H1 (cell line): ENCODE results near the gene MPHOSPH9. TPM values are rescaled to one million over a fixed set of nuclear protein-coding genes. Genes with fewer than 3 reads are reported as not detected.
A peak's percentile ranks its signal among the peaks of the same experiment; 100 is the strongest.

Source experiments
- CTCF ChIA-PET: fragments of 300-600 bp; sonication (Branson Sonifier 250); formaldehyde crosslinking; loops from one replicate; lab custom pipeline; 2021; ENCODE audit not compliant: partially characterized antibody; lab: Charles Lee
- POLR2A ChIA-PET: fragments of 300-600 bp; sonication (Branson Sonifier 250); formaldehyde crosslinking; loops from one replicate; lab custom pipeline; 2021; ENCODE audit warnings: inconsistent platforms; ENCODE audit not compliant: partially characterized antibody; lab: Charles Lee
- DNase-seq, 2 experiments: peaks; one replicate each; pipeline versions ENCODE4 v3.0.0 to v3.0.0-alpha.2; 2010 to 2022; ENCODE audit warnings: low spot score in 2 of 2, low read depth in 1 of 2, mixed read lengths in 1 of 2
- FAIRE-seq: peaks from 2 replicates; lab custom pipeline; 2011; peaks lifted over from hg19 to GRCh38; lab: Jason Lieb, UNC
- H2AFZ ChIP-seq: 2 replicates; pipeline ENCODE4 v1.8.1; 2012; ENCODE audit warnings: low read length, inconsistent platforms
- H2AK5ac ChIP-seq: 2 replicates; pipeline ENCODE4 v1.6.1; 2013; ENCODE audit warnings: low read depth, low read length
- H2BK120ac ChIP-seq: replicated peaks from 2 replicates; pipeline ENCODE3; 2013; ENCODE audit warnings: low read depth, low read length, inconsistent platforms
- H2BK12ac ChIP-seq: 2 replicates; pipeline ENCODE4 v1.6.1; 2013; ENCODE audit warnings: low read depth, low read length
- H2BK15ac ChIP-seq: 2 replicates; pipeline ENCODE4 v1.6.1; 2013; ENCODE audit warnings: low read length
- H2BK20ac ChIP-seq: 2 replicates; pipeline ENCODE4 v1.6.1; 2013; ENCODE audit warnings: low read length
- H2BK5ac ChIP-seq: 2 replicates; pipeline ENCODE4 v1.6.1; 2013; ENCODE audit warnings: low read depth, low read length
- H3K14ac ChIP-seq: 2 replicates; pipeline ENCODE4 v1.6.1; 2013; ENCODE audit warnings: inconsistent platforms; ENCODE audit not compliant: insufficient read length
- H3K18ac ChIP-seq: 2 replicates; pipeline ENCODE4 v1.6.1; 2013; ENCODE audit warnings: low read length; ENCODE audit errors: extremely low read depth
- H3K23ac ChIP-seq: 2 replicates; pipeline ENCODE4 v1.6.1; 2013; ENCODE audit warnings: inconsistent platforms; ENCODE audit not compliant: insufficient read length
- H3K23me2 ChIP-seq: 2 replicates; pipeline ENCODE4 v1.6.1; 2013; ENCODE audit warnings: low read depth, low read length
- H3K27ac ChIP-seq: 2 replicates; pipeline ENCODE4 v1.6.1; 2011; ENCODE audit warnings: low read depth, low read length, inconsistent platforms
- H3K27me3 ChIP-seq, 4 experiments: replicated peaks in 1 of 4; 1 replicate in 1 of 4; 2 replicates in 3 of 4; pipeline versions ENCODE4 v1.6.1 to v1.8.1; 2011 to 2013; ENCODE audit warnings: low read length in 3 of 4, mild to moderate bottlenecking in 3 of 4, inconsistent platforms in 2 of 4, mixed read lengths in 2 of 4, moderate library complexity in 1 of 4; ENCODE audit not compliant: control insufficient read depth in 3 of 4, insufficient read depth in 3 of 4; ENCODE audit errors: extremely low read depth in 1 of 4
- H3K36me3 ChIP-seq, 4 experiments: 2 replicates each; pipeline versions ENCODE4 v1.6.1 to v1.8.1; 2011 to 2013; ENCODE audit warnings: mild to moderate bottlenecking in 4 of 4, low read length in 3 of 4, moderate library complexity in 2 of 4, control low read depth in 1 of 4, inconsistent platforms in 1 of 4; ENCODE audit not compliant: insufficient read depth in 4 of 4, control insufficient read depth in 2 of 4
- H3K4ac ChIP-seq: replicated peaks from 2 replicates; pipeline ENCODE3; 2013; ENCODE audit warnings: low read length, low read depth, mixed read lengths, inconsistent platforms; ENCODE audit not compliant: insufficient read length
- H3K4me1 ChIP-seq, 4 experiments: replicated peaks in 1 of 4; 1 replicate in 1 of 4; 2 replicates in 3 of 4; pipeline versions ENCODE4 v1.6.1 to v1.8.1; 2011 to 2013; ENCODE audit warnings: low read length in 3 of 4, inconsistent platforms in 2 of 4, mixed read lengths in 1 of 4; ENCODE audit not compliant: insufficient read depth in 4 of 4, control insufficient read depth in 3 of 4
- H3K4me2 ChIP-seq, 2 experiments: 2 replicates each; pipeline versions ENCODE4 v1.6.1 to v1.8.1; 2011 to 2013; ENCODE audit warnings: low read depth in 2 of 2, low read length in 2 of 2, control low read depth in 1 of 2, inconsistent platforms in 1 of 2, mild to moderate bottlenecking in 1 of 2; ENCODE audit not compliant: insufficient read depth in 1 of 2
- H3K4me3 ChIP-seq, 4 experiments: fragments of 200-600, 300-600 bp in 1 of 4; sonication (generic), shearing (Covaris generic), sonication (Bioruptor Twin) in 1 of 4; 2 replicates each; pipeline versions ENCODE4 v1.5.1 to v1.8.1; 2011 to 2016; ENCODE audit warnings: low read length in 4 of 4, low read depth in 3 of 4, control low read depth in 2 of 4, inconsistent platforms in 2 of 4, mild to moderate bottlenecking in 2 of 4, mixed read lengths in 1 of 4, moderate library complexity in 1 of 4; ENCODE audit not compliant: insufficient read depth in 2 of 4; ENCODE audit errors: extremely low read depth in 1 of 4
- H3K56ac ChIP-seq: replicated peaks from 2 replicates; pipeline ENCODE3; 2013; ENCODE audit warnings: low read depth, mild to moderate bottlenecking, mixed read lengths, low read length, inconsistent platforms; ENCODE audit not compliant: insufficient read length
- H3K79me1 ChIP-seq: 2 replicates; pipeline ENCODE4 v1.6.1; 2013; ENCODE audit warnings: low read depth, low read length, control low read depth
- H3K79me2 ChIP-seq, 2 experiments: 2 replicates each; pipeline versions ENCODE4 v1.6.1 to v1.8.1; 2012 to 2013; ENCODE audit warnings: low read length in 2 of 2, mild to moderate bottlenecking in 2 of 2, inconsistent platforms in 1 of 2; ENCODE audit not compliant: insufficient read depth in 2 of 2, control insufficient read depth in 1 of 2
- H3K9ac ChIP-seq, 4 experiments: replicated peaks in 1 of 4; 1 replicate in 1 of 4; 2 replicates in 3 of 4; pipeline versions ENCODE4 v1.6.1 to v1.8.1; 2011 to 2013; ENCODE audit warnings: low read depth in 3 of 4, low read length in 3 of 4, control low read depth in 2 of 4, mild to moderate bottlenecking in 2 of 4, moderate library complexity in 2 of 4, inconsistent platforms in 1 of 4; ENCODE audit errors: extremely low read depth in 1 of 4
- H3K9me3 ChIP-seq, 2 experiments: 2 replicates each; pipeline versions ENCODE4 v1.6.1 to v1.8.1; 2012 to 2013; ENCODE audit warnings: mild to moderate bottlenecking in 2 of 2, moderate library complexity in 2 of 2, control low read depth in 1 of 2, inconsistent platforms in 1 of 2, low read depth in 1 of 2, low read length in 1 of 2, mixed read lengths in 1 of 2; ENCODE audit not compliant: insufficient read depth in 2 of 2
- H4K20me1 ChIP-seq, 2 experiments: replicated peaks in 1 of 2; 2 replicates each; pipeline versions ENCODE3 to v1.8.1; 2011 to 2013; ENCODE audit warnings: inconsistent platforms in 2 of 2, low read length in 2 of 2, mild to moderate bottlenecking in 1 of 2; ENCODE audit not compliant: insufficient read depth in 2 of 2, control insufficient read depth in 1 of 2
- H4K5ac ChIP-seq: 2 replicates; pipeline ENCODE4 v1.6.1; 2013; ENCODE audit warnings: low read length, low read depth, mixed read lengths, inconsistent platforms; ENCODE audit not compliant: insufficient read length
- H4K8ac ChIP-seq: 2 replicates; pipeline ENCODE4 v1.8.0; 2013; ENCODE audit warnings: mild to moderate bottlenecking, moderate library complexity, low read length, inconsistent platforms; ENCODE audit not compliant: insufficient read depth; ENCODE audit errors: extremely low read depth
- H4K91ac ChIP-seq: replicated peaks from 2 replicates; pipeline ENCODE3; 2013; ENCODE audit warnings: low read length, mixed read lengths, inconsistent platforms; ENCODE audit not compliant: insufficient read length
- BCL11A ChIP-seq, 2 experiments: IDR thresholded peaks; one replicate each; pipeline ENCODE4 v1.6.1; 2011; ENCODE audit warnings: low read depth in 2 of 2, low read length in 2 of 2, mild to moderate bottlenecking in 2 of 2
- BRCA1 ChIP-seq: IDR thresholded peaks from 2 replicates; pipeline ENCODE4 v1.6.1; 2012; ENCODE audit warnings: low read depth, low read length, improper control_type of control experiment
- CBX5 ChIP-seq: fragments of 300-800, 300-1000 bp; sonication (generic); IDR thresholded peaks from 2 replicates; pipeline ENCODE4 v1.7.1; 2016; ENCODE audit warnings: antibody characterized with exemption, low read length, low read depth
- CHD2 ChIP-seq: IDR thresholded peaks from 2 replicates; pipeline ENCODE4 v1.6.1; 2012; ENCODE audit warnings: low read length, improper control_type of control experiment
- CREB1 ChIP-seq: IDR thresholded peaks from 2 replicates; pipeline ENCODE4 v1.6.1; 2012; ENCODE audit warnings: inconsistent platforms
- CTBP2 ChIP-seq: IDR thresholded peaks from 2 replicates; pipeline ENCODE4 v1.7.0; 2011; ENCODE audit warnings: borderline replicate concordance, mild to moderate bottlenecking, moderate library complexity, mixed read lengths, low read length; ENCODE audit not compliant: insufficient read depth, insufficient read length
- HDAC2 ChIP-seq, 2 experiments: fragments of 300-600 bp in 1 of 2; sonication (generic) in 1 of 2; IDR thresholded peaks; 2 replicates each; pipeline ENCODE4 v1.6.1; 2011 to 2012; ENCODE audit warnings: low read depth in 2 of 2, low read length in 2 of 2, mild to moderate bottlenecking in 2 of 2, moderate library complexity in 2 of 2, borderline replicate concordance in 1 of 2, inconsistent platforms in 1 of 2
- HDAC6 ChIP-seq: IDR thresholded peaks from one replicate; pipeline ENCODE4 v1.7.1; 2012; ENCODE audit warnings: low read depth, mild to moderate bottlenecking, inconsistent platforms, low read length, moderate library complexity
- POLR2AphosphoS5 ChIP-seq: IDR thresholded peaks from 2 replicates; pipeline ENCODE4 v1.6.1; 2011; ENCODE audit warnings: low read depth, low read length
- SIX5 ChIP-seq: IDR thresholded peaks from 2 replicates; pipeline ENCODE4 v1.6.1; 2011; ENCODE audit warnings: mild to moderate bottlenecking, low read depth, low read length
- SP1 ChIP-seq: IDR thresholded peaks from 2 replicates; pipeline ENCODE4 v1.6.1; 2011; ENCODE audit warnings: low read depth, low read length
- TCF12 ChIP-seq: IDR thresholded peaks from 2 replicates; pipeline ENCODE4 v1.6.1; 2011; ENCODE audit warnings: low read depth, mild to moderate bottlenecking, low read length
- WGBS, 2 experiments: shearing (Covaris generic) in 1 of 2; methylation state at CpG; one replicate each; pipeline versions ENCODE4 v1.1.6 to v1.1.7; 2013 to 2015; ENCODE audit warnings: low lambda C conversion rate in 2 of 2, mixed read lengths in 2 of 2, inconsistent platforms in 1 of 2, low coverage in 1 of 2, missing lambda C conversion rate in 1 of 2; ENCODE audit not compliant: insufficient replicate concordance in 2 of 2, insufficient coverage in 1 of 2, insufficient read length in 1 of 2; ENCODE audit errors: extremely low coverage in 1 of 2, missing lambda C conversion rate in 1 of 2; 5-methylcytosine and 5-hydroxymethylcytosine counted together
- polyA plus RNA-seq, 7 experiments: library from polyadenylated mRNA; depleted of rRNA in 3 of 7; stranded (reverse) in 5 of 7; unstranded in 2 of 7; fragments of >200 nt in 5 of 7; fragments of 200-250 nt in 2 of 7; gene quantifications; 1 replicate in 5 of 7; 2 replicates in 1 of 7; 4 replicates in 1 of 7; pipeline versions ENCODE4 v1.2.1 to v1.2.3, GENCODE V29; 2011 to 2013; ENCODE audit warnings: missing spikeins in 2 of 7, mixed read lengths in 2 of 7
- total RNA-seq: library from RNA; stranded (reverse); fragmentation: NEBNext Ultra II Directional; extraction: Animal tissue kit (Norgen Biotek cat#: 25700); gene quantifications from 2 replicates; pipeline ENCODE4 v1.2.1, GENCODE V29; 2021

MPHOSPH9 gene
- total and polyA plus RNA-seq, 2 of the 8 experiments (the other 6 are each of a cell fraction or from before 2014, with no cell fraction given), result 8.8 to 48.8 TPM

DNA sequence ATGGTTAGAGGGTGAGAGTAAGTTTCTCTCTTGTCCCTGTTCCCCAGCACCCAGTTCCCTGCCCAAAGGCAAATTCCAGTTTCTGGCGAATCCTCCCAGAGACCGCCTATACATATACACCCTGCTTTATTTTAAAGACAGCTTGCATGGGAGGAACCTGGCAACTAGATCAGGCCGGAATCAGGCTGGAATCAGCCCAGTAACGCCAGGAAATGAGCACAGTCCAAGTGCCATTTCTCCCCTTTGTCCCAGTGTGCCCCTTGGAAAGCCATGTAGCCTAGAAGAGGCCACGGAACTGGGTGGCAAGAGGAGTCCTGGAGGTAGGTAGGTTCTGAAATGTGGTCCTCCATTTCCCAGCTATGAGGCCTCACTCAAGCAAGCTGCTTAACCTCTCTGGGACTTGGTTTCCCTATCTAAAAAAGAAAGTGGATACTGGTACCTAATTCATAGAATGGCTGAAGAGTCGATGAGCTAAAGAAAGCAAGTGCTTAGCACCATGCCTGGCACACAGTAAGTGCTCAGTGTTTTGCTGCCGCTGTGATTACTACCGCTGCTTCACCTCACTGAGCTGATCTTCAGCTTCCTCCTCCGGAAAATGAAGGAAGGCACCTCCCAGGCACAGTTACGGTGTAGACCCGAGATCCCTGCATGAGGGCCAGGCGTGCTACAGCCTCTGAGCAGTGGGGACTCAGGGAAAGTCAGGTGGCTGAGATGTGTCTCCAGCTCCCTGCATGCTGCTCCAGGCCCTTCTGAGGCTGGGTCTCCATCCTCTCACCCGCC lies 118.4 kb downstream of the MPHOSPH9 start:
- Histone ChIP-seq H3K18ac (0 out of 2 replicates have a peak overlapping the region, but pooled peaks have one; percentile 49), H4K8ac (no peak overlapping the region), H3K27ac (no peak overlapping the region), H3K23ac (no peak overlapping the region), H4K91ac (peak overlapping the region; percentile 17), H3K4me3 (no peak overlapping the region), H2BK12ac (no peak overlapping the region), H2BK20ac (no peak overlapping the region), H2AK5ac (no peak overlapping the region), H4K20me1 (peaks cover 0 to 2% of the 10 kb centered on the region in 2 experiments), H2BK5ac (peak overlapping the region; percentile 21; the same call in 1 of the 2 replicates), H2BK120ac (no peak overlapping the region), H3K4me1 (peaks cover 0 to 3% (median 1%) of the 10 kb centered on the region in 4 experiments; a peak in 2 of 7 replicates), H3K4me2 (no peak overlapping the region), H3K56ac (no peak overlapping the region), H3K79me2 (no peaks in the 10 kb centered on the region), H3K14ac (no peak overlapping the region), H2AFZ (no peak overlapping the region), H3K36me3 (no peaks in the 10 kb centered on the region), H3K9ac (no peak overlapping the region), H3K27me3 (no peaks in the 10 kb centered on the region; a peak in 2 of 7 replicates), H3K9me3 (no peaks in the 10 kb centered on the region), H3K4ac (no peak overlapping the region), H3K23me2 (no peaks in the 10 kb centered on the region), H4K5ac (no peak overlapping the region), H3K79me1 (no peaks in the 10 kb centered on the region), H2BK15ac (0 out of 2 replicates have a peak overlapping the region, but pooled peaks have one; percentile 61)
- CTCF ChIA-PET, result interaction anchor here (0.9 to 1.6 kb wide), 4 partner anchors 9 to 39 kb away, joined by 3 to 4 read pairs (median 4); no protein-coding TSS in a partner anchor
- WGBS, 2 experiments, result 97% methylated on average over 13 of the region's 13 CpGs; no CpG with 5 or more reads in 1 of the 2 experiments
- DNase-seq (no peak), FAIRE-seq (no peak)
- POLR2A ChIA-PET, result interaction anchor here (0.7 kb wide), 1 partner anchor 9 kb away, joined by 4 read pairs; no protein-coding TSS in a partner anchor
- TF ChIP-seq CTBP2 (no peak), TCF12 (no peak), HDAC6 (no peak), POLR2AphosphoS5 (no peak), CHD2 (no peak), BCL11A (IDR thresholded peaks at IDR 0.05; ENCODE audit: low read depth in 2 of 2, low read length in 2 of 2) (no peak), CBX5 (no peak), BRCA1 (no peak), HDAC2 (IDR thresholded peaks at IDR 0.05; ENCODE audit: borderline replicate concordance in 1 of 2, low read depth in 2 of 2, low read length in 2 of 2) (no peak), CREB1 (no peak), SIX5 (no peak), SP1 (no peak)
